GM18909 (cell line): ENCODE measurements around the gene PCDH10.

Source experiments
- ATAC-seq: cut with Tn5 transposase; IDR thresholded peaks from one replicate; pipeline ENCODE4 v1.9.1; 2021; ENCODE audit warnings: mild to moderate bottlenecking; ENCODE audit not compliant: unreplicated experiment, poor library complexity

Gene PCDH10

DNA sequence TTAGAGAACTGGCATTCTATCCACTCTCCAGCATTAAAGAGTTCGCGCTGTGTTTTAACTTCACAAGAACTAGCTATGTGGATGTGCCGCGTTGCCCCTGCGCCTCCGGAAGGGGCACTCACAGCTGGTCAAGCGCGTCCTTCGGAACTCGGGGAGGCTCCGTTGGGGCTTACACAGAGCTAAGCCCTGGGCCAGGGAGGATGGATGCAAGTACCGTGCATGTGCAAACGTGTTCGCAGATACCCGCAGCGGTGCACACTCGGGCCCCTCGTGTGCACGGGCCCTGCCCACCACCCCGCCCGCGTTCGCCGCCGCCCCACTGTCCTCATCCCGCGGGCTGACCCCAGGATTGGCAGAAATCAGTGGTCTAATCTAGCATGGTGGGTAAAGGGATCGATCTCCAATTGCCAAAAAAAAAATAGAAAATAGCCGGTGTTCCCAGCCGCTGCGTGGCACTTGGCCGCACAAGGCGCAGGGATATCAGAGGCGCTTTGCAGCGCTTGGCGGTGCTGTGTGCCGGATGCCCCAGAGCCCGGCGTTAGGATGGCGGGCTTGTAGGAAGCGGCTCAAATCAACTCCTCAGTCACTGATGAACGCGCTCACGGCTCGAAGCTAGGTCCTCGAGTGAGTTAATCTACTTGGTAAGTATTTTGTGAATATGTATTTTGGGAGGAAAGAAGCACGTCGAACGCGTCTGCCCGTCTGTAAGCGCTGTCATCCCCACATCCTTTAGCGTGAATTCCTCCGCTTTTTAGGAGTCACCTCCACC is 989 bp upstream of the PCDH10 start:
- no peak for ATAC-seq

DNA sequence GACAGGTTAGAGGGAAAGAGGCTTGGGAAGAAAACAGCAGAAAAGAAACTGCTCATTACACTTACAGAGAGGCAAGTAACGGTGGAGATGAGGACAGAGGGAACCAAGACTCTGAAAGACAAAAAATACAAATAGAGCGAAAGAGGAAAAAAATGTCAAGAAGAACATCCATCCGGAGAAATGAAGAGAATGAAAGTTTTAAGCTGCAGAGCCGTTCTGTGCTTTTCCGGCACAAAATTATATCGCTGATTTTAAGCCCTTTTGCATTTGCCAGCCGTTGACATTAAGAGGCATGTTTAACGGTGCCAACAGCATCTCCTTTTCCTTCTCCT is 236 bp downstream of the PCDH10 start:
- ATAC-seq: no peak

DNA sequence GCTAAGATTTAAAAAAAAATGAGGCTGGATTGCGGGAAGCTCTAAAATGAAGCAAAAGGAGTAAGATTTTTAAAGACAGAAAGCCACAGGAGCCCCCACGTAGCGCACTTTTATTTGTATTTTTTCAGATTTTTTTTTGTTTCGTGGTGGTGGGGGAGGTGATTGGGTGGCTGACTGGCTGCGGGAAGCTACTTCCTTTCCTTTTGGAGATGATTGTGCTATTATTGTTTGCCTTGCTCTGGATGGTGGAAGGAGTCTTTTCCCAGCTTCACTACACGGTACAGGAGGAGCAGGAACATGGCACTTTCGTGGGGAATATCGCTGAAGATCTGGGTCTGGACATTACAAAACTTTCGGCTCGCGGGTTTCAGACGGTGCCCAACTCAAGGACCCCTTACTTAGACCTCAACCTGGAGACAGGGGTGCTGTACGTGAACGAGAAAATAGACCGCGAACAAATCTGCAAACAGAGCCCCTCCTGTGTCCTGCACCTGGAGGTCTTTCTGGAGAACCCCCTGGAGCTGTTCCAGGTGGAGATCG is 908 bp downstream of the PCDH10 start:
- ATAC-seq: no peak

DNA sequence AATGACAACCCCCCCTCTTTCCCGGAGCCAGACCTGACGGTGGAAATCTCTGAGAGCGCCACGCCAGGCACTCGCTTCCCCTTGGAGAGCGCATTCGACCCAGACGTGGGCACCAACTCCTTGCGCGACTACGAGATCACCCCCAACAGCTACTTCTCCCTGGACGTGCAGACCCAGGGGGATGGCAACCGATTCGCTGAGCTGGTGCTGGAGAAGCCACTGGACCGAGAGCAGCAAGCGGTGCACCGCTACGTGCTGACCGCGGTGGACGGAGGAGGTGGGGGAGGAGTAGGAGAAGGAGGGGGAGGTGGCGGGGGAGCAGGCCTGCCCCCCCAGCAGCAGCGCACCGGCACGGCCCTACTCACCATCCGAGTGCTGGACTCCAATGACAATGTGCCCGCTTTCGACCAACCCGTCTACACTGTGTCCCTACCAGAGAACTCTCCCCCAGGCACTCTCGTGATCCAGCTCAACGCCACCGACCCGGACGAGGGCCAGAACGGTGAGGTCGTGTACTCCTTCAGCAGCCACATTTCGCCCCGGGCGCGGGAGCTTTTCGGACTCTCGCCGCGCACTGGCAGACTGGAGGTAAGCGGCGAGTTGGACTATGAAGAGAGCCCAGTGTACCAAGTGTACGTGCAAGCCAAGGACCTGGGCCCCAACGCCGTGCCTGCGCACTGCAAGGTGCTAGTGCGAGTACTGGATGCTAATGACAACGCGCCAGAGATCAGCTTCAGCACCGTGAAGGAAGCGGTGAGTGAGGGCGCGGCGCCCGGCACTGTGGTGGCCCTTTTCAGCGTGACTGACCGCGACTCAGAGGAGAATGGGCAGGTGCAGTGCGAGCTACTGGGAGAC is 1.6 kb downstream of the PCDH10 start:
- no peak for ATAC-seq

DNA sequence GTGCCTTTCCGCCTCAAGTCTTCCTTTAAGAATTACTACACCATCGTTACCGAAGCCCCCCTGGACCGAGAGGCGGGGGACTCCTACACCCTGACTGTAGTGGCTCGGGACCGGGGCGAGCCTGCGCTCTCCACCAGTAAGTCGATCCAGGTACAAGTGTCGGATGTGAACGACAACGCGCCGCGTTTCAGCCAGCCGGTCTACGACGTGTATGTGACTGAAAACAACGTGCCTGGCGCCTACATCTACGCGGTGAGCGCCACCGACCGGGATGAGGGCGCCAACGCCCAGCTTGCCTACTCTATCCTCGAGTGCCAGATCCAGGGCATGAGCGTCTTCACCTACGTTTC is 2.2 kb downstream of the PCDH10 start:
- no peak for ATAC-seq

DNA sequence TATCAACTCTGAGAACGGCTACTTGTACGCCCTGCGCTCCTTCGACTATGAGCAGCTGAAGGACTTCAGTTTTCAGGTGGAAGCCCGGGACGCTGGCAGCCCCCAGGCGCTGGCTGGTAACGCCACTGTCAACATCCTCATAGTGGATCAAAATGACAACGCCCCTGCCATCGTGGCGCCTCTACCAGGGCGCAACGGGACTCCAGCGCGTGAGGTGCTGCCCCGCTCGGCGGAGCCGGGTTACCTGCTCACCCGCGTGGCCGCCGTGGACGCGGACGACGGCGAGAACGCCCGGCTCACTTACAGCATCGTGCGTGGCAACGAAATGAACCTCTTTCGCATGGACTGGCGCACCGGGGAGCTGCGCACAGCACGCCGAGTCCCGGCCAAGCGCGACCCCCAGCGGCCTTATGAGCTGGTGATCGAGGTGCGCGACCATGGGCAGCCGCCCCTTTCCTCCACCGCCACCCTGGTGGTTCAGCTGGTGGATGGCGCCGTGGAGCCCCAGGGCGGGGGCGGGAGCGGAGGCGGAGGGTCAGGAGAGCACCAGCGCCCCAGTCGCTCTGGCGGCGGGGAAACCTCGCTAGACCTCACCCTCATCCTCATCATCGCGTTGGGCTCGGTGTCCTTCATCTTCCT is 2.7 kb downstream of the PCDH10 start:
- ATAC-seq: no peak

DNA sequence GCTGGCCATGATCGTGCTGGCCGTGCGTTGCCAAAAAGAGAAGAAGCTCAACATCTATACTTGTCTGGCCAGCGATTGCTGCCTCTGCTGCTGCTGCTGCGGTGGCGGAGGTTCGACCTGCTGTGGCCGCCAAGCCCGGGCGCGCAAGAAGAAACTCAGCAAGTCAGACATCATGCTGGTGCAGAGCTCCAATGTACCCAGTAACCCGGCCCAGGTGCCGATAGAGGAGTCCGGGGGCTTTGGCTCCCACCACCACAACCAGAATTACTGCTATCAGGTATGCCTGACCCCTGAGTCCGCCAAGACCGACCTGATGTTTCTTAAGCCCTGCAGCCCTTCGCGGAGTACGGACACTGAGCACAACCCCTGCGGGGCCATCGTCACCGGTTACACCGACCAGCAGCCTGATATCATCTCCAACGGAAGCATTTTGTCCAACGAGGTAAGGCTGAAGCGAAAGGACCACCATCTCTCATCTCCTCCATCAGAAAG is 3.3 kb downstream of the PCDH10 start:
- ATAC-seq: no peak

DNA sequence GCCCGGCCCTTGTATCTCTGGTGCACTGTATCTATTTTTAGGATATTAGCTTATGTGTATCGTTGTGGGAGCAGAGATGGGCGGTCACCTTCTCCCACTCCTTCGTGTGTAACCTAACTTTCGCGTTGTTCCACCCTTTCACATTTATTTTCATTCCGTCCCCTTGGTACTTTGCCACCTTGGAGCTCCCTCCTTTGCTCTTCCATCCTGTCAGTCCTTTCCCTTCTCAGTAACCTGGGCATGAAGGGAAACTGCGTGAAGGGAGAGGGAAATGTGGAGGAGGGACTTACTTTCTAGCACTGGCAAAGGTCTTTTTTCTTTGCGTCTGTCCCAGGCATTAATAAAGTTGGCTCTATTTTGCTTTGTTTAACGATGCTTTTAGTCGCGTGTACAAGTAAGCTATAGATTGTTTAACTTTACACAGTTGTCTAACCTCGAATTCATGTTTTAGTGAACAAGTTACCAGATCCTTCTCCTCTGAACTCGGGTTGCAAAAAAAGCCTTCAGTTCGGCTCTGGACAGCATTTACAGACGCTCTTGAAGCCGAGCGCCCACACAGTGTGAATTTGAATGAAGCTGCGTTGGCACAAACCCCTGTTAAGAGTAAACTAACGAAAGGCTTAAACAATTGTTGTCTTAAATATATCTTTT is 3.9 kb downstream of the PCDH10 start:
- no peak for ATAC-seq

DNA sequence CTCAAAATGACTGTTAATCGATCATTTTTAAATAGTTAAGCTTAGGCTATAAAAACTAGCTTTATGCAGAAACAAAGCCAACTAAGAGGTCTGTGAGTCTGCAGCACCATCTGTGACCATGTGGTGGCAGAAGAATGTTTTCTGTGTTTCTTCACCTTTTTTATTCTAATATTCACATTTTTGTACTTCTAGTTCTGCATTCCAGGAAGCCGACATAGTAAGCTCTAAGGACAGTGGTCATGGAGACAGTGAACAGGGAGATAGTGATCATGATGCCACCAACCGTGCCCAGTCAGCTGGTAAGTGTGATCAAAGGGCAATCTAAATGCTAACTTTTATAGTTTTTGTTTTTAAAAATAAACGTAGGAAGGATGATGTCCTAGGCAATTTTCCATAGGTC is 5.6 kb downstream of the PCDH10 start:
- ATAC-seq: no peak

DNA sequence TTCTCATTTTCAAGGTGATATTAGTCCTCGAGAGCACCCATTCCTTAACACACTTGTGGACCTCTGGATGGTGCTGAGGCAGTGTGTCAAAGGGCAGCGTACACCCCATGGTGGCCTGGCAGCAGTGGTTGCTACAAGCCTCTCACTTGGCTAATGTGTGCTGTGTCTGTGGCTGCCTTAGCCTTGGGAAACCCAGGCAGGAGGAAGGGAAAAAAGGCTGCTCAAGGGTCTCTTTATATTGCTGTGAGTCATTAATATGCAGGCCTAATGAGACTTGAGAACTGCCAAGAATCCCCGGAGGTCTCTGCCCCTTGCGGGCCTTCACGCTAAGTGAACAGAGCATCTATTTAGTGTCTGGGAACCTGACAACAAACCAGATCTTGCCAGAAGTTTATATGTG is 7.0 kb downstream of the PCDH10 start:
- no peak for ATAC-seq

DNA sequence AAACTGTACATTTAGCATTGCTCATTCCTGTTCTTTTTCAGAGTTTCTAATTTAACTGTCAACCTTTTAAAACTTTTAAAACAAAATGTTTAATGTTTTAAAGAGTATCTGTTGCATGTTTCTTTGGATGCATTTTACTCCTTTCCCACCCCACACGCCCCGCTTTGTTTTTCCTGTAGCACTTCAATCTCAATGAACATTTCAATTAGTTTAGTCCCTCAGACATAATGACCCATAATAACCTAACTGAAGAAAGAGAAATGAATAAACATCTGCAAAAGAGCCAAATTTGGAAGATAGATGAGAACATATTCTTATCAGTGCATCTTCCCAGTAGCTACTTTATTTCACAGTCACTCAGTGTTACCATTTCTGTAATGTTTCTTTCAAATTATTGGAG is 7.5 kb downstream of the PCDH10 start:
- ATAC-seq: no peak

DNA sequence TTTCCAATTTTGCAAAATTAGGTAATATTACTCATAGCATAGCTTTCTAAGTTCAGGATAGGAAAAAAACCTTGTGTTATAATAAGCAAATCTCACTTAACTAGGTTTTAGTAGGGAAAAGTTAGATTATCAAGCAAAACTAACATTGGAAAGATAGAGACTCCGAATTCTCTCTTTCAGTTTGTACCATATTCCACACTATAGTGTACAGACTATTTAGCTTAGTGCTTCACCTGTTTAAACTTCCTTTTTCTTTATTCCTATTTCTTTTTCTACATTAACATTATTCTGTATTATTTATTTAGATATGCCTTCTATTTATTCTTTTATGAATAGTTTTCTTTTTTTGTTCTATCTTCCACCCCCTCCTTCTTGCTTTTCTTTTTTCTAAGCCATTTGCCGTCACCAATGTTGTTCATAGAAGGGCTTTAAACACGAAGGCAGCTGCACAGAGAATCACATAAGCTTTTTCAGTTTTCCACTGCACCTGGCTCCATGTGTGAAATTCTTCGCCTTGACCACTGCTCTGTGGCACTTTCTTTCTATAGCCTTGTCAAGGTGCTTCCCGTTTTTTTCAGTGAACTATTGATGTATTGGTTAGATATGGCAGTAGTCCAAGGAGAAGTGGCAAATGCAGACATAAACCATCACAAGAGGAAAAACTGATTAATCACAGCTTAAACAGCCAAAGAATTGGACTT is 8.5 kb downstream of the PCDH10 start:
- ATAC-seq: no peak

DNA sequence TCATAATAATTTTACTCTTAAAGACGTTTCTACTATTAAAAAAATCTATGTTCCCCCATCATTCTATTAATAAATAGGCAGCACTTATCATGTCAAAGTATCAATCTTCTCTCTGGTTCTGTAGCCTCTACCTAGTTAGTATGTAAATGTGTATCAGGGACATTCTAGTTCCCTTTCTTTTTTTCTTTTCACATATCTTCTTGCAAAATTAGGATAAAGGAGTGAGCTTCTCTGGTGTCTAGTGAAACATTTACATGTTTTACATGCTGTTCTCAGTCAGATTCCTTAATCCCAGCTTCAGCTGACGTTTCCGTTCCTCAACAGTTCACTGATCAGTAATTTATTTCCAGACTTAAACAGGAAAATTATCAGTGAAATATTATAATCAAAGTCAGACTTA is 11.8 kb downstream of the PCDH10 start:
- no peak for ATAC-seq

DNA sequence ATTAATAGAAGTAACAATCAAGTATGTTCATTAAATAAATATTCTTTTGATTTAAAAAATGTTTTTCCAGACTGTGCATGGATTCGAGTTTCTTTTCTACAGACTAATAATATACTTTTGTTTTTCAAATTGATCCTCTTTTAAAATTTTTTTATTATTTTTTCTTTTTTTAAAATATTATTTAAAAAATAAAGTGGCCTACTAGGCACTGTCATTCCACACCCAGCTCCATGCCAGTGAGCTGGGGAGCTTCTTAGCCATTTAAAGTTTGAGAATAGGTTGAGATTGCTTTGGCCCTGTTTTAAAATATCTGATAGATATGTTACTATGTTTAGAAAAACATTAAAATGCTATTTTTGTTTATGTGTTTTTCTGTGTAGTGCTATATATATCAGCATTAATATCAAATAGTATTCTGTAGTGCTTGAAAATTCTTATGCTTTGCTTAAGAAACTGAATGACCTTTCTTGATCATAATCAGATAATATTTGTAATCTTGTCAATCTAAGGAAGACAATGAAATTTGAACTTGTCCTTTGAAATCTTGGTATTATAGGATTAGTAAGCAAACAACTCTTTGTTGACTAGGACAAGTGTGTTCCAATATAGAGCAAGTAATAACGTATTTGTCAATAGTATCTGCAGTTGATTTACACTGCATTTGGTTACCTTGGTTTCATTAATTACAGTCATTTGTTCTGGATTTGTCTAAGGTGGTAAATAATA is 12.6 kb downstream of the PCDH10 start:
- no peak for ATAC-seq

DNA sequence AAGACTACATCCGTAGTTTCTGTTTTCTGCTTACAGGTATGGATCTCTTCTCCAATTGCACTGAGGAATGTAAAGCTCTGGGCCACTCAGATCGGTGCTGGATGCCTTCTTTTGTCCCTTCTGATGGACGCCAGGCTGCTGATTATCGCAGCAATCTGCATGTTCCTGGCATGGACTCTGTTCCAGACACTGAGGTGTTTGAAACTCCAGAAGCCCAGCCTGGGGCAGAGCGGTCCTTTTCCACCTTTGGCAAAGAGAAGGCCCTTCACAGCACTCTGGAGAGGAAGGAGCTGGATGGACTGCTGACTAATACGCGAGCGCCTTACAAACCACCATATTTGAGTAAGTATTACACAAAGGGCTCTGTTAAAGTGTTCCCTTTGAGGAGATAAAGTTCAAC is 13.8 kb downstream of the PCDH10 start:
- no peak for ATAC-seq

DNA sequence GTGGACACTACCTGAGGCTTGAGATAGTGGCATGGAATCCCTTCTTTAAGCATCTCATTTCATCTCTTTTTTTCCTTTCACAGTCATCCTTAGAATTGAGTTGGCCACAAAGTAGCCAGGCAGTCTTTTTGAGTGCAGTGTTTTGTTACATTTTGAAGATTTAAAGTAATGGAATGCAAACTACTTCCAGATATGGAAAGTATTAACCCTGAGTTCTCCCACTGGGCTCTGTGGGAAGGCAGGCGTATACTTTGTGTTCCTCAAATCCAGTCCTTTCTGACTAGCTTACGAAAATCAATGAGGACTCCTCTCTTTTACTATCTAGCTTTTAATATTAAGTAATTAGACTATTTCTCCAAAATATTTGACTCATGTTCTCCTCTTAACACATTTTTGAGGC is 29.9 kb downstream of the PCDH10 start:
- ATAC-seq: no peak

DNA sequence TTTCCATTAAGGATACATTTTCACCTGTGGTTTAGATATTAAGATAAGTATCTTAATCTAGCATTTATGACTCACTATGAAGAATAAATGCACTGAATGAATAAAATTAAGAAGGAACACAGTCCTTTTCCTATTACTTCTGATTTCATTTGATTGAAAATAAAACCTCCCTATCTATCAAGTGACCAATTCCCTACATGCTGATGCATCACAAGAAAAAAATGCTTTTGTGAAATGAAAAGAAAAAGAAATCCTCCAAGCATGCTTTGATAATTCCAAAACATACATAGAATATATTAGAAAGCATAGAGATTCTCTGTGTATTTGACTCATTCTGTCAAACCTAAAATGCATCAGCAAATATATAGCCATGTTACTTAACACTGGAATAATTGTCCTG is 37.1 kb downstream of the PCDH10 start:
- ATAC-seq: no peak

DNA sequence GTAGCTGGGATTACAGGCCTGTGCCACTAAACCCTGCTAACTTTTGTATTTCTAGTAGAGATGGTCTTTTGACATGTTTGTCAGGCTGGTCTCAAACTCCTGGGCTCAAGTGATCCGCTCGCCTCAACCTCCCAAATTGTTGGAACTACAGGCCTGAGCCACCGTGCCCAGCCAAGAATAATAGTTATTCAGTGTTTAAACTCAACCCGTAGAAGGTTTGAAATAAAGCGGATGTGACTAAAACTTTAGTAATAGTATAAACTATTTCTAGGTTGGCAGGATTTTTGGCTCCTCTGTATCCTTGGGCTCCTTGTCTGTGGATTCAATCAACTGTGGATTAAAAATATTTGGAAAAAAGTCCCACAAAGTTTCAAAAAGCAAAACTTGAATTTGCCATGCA is 37.8 kb downstream of the PCDH10 start:
- ATAC-seq: no peak

DNA sequence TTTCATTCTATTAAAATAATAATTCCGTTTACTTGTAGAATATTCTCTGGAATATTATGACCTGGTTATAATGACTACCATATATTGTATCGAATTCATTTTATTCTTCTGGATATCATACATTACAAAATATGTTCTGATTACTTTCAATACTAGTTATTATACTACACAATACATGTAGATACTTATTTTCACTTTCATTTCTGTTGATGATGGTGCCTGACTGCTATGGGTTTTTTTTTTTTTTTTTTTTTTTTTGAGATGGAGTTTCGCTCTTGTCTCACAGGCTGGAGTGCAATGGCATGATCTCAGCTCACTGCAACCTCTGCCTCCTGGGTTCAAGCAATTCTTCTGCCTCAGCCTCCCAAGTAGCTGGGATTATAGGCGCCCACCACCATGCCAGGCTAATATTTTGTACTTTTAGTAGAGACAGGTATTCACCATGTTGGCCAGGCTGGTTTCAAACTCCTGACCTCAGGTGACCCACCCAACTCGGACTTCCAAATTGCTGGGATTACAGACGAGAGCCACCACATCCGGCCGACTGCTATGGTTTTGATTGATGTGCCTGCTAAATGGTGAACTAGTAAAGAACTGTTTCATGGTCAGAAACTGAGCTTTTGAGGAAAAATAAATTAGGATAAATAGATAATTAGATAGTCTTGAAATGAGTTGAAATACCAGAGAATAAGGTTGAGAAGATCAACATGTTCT is 39.5 kb downstream of the PCDH10 start:
- ATAC-seq: no peak
